ENCODE results near the gene PAFAH1B2.
"Not testable (repeated sequence)": the region's sequence is repeated elsewhere in the genome, so short reads cannot be mapped to it uniquely, and the experiment has no call there.

The PAFAH1B2 gene

DNA sequence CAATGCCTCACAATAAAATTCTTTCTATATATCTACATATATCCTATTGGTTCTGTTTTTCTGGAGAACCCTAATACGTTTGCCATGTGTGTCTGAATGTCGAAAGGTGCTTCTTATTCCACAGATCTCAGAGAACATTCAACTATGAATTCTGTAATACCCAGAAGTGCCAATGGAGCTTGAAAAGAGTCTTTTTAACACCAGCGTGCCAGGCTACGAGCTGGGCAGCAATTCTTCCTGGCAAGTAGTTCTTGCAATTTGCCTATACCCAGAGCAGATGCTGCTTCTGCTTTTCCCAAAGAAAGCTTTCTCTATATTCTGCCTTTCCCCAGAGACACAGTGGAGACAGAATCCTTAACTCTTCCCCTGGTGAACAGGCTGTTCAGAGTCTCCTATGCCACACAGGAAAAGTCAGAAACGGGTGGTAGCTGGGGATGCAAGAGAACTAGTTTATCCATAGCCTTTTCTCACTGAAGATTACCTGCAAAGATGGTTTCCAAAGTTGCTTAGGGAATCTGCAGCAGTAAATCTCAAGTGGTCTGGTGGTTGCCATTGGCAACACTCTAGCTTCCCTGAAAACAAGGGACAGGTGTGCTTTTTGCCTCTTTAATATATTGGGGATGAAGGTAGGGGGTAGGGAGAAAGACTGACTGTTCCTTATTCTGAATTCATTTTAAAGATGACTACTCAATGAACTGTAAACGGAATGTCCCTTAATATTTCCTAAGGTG lies 16.8 kb upstream of the PAFAH1B2 start:
- DNase-seq (ENCODE audit: low read depth) = no peak

DNA sequence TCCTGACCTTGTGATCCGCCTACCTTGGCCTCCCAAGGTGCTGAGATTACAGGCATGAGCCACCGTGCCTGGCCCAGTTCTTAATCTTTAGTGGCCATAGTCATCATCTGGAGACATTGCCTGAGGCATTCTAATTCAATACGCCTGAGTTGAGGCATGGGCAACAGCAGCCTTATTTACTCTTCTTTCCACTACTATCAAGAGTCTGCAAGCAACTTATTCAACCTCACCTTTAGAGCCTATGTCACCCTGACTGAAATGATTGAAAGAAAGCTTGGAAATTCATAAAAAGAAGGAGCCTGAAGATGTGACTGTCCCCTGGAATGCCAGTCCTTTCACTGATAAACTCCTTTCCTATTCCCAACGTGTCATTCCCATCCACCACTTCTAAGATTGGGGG lies 15.8 kb upstream of the PAFAH1B2 start:
- DNase-seq (ENCODE audit: low read depth) = no peak

DNA sequence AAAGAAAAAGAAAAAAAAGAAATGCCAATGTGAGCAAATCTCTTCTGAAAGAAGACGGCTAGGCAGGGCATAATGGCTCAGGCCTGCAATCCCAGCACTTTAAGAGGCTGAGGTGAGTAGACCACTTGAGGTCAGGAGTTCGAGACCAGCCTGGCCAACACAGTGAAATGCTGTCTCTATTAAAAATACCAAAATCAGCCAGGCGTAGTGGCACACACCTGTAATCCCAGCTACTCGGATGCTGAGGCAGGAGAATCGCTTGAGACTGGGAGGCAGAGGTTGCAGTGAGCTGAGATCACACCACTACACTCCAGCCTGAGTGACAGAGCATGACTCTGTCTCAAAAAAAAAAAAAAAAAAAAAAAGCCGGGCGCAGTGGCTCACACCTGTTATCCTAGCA lies 13.7 kb upstream of the PAFAH1B2 start:
- DNase-seq (ENCODE audit: low read depth) = not testable (repeated sequence)

DNA sequence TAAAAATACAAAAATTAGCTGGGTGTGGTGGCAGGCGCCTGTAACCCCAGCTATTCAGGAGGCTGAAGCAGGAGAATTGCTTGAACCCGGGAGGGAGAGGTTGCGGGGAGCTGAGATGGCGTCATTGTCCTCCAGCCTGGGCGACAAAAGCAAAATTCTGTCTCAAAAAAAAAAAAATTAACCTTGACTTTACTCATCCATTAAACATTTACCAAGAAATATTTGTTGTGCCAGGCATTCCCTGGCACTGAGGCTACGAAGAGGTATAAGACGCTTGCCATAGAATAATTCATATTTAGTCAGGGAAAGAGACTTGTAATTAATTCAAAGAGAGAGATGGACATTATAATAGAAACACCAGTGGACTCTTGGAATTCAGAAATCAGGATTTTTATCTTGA lies 13.2 kb upstream of the PAFAH1B2 start:
- no peak for DNase-seq (ENCODE audit: low read depth)

DNA sequence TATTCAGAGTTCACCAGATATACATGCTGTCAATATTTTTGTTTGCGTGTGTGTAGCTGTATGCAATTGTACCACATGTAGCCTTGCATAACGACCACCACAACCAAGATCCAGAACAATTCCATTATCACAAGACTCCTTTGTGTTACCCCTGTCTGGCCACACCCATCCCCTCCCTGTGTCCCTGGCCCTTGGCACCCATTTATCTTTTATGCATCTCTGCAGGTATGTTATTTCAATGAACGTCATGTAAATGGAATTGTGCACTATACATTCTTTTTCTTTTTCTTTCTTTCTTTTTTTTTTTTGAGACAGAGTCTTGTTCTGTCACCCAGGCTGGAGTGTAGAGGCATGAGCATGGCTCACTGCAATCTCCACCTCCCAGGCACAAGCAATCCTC lies 9.7 kb upstream of the PAFAH1B2 start:
- no peak for DNase-seq (ENCODE audit: low read depth)

DNA sequence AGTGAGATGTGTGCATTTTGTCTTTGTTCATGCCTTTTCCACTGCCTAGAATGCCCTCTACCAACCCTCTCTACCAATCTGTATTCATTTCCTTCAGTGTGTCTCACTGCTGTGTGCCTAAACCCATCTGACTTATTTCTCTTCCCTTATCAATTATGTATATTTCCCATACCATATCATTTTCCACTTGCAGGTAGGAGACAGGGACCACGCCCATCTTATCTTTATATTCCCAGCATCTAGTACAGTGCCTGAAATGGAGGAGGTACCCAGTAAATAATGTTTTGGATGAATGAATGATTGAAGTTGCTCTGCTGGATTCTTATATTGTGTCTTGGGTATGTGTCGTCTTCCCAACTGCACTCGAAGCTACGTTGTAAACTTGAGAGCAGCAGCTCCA lies 9.1 kb upstream of the PAFAH1B2 start:
- DNase-seq (ENCODE audit: low read depth) = not testable (repeated sequence)

DNA sequence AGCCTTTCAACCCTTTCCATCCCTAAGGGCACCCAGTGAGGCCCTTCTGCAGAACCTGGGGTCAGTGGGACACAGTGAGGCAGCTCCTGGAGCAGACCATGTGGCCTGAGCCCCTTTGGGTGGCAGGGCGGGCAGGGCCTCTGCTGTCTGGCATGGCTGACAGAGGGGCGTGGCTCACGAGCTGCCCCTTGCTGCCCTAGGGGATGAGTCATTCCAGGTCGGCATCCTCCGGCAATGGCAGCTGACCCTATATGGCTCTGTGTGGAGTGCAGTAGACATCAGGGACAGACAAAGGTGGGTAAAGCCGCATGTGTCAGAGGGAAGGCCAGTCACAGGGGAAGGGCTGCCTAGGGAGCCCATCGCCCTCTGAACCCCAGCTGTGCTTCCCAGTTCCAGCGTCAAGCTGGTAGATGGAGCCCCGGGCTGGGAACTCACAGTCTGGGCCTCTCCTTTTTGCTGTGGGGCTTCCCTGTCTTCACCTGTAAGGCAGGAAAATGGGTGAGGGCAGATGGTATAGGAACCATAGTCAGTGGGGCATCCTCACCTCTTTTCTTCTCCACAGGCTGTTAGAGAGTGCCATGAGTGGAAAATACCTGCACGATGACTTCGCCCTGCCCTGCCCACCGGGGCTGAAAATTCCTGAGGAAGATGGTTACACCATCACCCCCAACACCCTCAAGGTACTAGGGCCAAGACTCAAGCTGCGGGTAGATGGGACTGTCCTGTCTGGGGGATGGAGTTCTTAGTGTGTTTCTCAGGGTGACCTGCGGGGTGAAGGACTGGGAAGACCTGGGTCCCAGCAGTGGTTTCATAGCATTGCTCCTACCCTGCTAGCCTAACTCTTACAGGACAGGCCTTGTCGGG lies 6.6 kb upstream of the PAFAH1B2 start:
- not testable (repeated sequence) for DNase-seq (ENCODE audit: low read depth)

DNA sequence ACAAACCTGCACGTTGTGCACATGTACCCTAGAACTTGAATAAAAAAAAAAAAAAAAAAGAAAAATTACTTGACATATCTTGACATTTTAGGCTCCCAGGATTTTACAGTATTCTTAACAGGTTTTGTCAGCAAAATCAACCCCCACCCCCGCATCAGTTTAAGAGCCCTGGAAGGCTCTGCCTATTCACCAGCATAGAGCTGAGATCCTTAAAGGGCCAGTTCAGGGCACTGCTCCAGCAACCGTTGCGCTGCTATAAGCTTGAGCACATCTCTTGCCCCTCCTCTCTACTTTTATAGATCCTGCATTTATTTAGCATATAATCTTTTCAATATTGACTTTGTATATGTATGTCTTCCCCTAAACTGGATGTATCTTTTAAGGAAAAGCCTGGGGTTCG lies 697 bp upstream of the PAFAH1B2 start:
- DNase-seq (ENCODE audit: low read depth) = peak; percentile 2

DNA sequence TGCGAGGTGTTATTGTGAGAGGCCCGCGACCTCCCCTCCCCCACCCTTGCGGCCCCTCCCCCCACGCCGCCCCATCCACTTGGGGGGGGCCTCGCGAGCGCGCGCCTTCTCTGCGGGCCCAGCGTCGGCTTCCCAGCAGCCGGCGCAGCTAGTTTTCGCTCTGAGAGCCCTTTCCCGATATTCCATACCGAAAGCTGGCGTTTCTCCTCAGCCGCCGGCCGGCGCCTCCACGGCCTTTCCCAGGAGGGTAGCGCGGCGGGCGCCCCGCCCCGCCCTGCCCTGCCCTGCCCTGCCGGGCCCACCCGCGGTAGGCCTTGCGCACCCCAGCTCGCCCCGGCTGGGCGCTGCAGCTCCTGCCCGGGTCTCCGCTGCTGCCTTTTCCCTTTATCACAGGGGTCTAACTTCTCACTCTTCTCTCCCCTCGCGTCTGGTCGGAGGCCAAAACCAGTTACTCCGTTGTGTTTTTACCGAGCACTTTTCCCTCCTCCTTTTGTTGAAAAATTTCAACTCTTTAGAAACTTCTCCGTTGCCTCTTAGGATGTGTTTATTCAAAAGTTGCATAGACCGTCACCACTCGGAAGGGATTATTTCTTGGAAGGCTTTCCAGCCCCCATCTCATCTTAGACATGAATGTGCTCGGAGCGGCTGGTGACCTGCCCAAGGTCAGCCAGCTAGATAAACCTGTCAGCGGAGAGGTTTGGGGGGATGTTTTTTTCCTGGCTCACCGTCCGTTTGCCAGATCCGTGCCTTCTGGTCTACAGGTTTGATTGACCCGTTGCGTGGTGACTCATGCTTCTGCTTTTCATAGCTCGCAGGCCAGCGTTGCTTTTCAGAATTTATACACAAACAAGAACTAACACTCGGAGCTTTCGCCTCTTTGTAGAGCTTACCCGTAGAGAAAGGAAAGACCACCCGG lies 648 bp downstream of the PAFAH1B2 start:
- DNase-seq (ENCODE audit: low read depth) = peak; percentile 8

DNA sequence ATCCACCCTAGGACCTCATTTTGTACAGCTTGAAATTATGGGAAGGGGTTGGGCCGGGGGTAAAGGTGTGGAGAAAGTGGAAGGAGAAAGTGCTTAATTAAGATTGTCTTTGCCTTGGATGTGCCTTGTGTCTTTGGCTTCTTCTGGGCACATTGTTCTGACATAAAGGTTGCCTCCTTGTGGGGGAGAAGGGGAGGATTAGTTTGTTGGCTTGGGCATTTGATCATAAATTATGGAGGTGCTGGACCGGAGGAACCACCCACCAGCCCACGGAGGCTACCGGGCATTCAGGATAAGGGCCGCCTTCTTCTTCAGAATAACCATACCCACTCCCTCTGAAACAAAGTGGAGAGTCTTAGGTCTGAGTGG lies 1.3 kb downstream of the PAFAH1B2 start:
- DNase-seq (ENCODE audit: low read depth) = no peak

DNA sequence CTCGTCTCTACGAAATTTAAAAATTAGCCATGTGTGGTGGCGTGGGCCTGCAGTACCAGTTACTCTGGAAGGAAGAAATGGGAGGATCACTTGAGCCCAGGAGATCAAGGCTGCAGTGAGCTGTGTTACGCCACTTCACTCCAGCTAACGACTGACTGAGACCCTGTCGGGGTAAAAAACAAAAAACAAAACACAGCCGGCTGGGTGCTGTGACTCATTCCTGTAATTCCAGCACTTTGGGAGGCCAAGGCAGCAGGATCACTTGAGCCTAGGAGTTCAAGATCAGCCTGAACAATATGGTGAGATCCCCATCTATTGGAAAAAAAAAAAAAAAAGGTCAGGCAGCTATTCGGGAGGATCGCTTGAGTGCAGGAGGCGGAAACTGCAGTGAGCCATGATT lies 2.4 kb downstream of the PAFAH1B2 start:
- no peak for DNase-seq (ENCODE audit: low read depth)

DNA sequence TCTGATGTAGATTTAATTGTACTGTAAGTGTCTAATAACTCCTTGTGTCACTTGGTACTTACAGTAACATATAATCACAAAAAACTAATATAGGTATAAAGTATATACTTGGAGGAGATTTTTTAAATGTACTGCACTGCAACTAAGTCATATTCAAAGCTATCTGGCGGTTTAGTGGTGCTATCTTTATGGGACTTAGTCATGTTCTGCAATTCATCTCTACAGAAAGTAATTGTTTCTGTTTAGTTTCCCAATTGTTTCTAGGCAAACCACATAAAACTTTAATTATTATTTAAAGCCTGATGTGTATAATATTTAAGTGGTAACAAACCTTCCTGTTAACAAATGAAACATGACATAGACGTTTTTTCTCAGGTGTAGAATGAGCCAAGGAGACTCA lies 8.0 kb downstream of the PAFAH1B2 start:
- no peak for DNase-seq (ENCODE audit: low read depth)

DNA sequence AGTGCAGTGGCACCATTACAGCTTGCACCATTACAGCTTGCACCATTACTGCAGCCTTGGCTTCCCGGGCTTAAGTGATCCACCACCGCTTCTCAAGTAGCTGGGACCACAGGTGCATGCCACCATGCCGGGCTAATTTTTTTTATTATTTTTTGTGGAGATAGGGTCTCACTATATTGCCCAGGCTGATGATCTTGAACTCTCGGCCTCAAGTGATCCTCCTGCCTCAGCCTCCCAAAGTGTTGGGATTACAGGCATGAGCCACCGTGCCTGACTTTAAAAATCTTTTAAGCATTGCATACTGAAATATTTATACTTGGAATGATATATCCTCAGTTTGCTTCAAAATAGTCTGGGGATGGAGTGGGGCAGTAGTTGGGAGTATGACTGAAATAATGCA lies 10.4 kb downstream of the PAFAH1B2 start:
- no peak for DNase-seq (ENCODE audit: low read depth)

DNA sequence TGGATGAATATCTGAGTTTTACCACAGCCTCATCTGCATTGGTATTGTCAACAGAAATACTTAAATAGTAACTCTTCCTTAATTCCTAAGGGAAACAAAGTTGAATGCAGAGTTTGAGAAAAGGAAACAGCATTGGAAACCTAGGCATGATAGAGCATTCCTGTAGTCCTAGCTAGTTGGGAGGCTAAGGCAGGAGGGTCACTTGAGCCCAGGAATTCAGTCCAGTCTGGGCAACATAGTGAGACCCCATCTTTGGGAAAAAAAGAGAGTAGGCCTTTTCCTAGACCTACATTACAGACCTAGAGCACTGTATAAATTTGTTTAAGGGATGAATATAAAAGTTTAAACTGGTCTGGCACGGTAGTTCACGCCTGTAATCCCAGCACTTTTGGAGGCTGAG lies 13.4 kb downstream of the PAFAH1B2 start:
- no peak for DNase-seq (ENCODE audit: low read depth)

DNA sequence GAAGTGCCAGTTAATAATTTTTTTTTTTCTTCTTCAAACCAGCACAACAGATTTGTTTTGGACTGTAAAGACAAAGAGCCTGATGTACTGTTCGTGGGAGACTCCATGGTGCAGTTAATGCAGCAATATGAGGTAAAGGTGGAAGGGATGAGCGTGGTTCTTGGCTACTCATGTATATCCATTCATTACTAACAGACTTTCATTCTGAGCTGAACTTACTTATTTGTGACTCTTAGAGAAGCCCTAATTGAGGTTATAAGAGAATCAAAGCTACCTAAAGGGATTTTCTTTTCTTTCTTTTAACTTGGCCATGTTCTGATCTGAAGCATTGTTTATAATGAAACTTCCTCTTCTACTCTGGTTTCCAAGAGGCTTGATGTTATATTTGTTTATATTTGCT lies 15.8 kb downstream of the PAFAH1B2 start:
- DNase-seq (ENCODE audit: low read depth) = no peak

DNA sequence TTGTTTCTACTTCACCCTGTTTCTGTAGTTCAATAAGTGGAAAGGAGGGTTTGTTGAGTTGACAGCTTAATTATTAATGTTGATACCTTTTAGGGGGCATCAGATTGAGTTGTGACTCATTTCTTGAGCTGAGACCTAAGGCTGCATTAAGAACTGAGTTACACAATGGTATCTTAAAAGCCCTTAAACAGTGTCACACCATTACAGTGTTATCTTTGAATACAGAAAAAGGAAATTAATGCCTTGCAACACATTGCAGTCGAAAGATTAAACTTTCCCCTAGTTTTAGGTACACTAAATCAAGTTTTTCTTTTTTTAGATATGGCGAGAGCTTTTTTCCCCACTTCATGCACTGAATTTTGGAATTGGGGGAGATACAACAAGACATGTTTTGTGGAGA lies 16.7 kb downstream of the PAFAH1B2 start:
- no peak for DNase-seq (ENCODE audit: low read depth)

DNA sequence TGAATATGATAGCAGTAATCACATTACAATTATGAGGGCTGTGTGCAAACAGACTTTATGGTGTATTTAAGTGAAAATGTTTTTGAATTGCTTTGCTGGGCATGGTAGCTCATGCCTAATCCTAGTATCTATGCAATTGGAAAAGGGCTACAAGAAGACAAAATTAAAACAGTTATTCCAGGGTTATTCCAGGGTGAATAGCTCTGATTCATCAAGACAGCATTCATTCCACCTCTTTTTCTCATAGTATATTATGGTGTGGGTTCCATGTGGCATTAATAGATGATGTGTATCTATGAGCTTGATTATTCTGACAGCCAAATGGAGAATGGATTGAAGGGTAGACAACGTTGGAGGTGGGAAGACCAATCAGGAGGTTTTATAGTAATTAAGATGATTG lies 22.4 kb downstream of the PAFAH1B2 start:
- DNase-seq (ENCODE audit: low read depth) = no peak

DNA sequence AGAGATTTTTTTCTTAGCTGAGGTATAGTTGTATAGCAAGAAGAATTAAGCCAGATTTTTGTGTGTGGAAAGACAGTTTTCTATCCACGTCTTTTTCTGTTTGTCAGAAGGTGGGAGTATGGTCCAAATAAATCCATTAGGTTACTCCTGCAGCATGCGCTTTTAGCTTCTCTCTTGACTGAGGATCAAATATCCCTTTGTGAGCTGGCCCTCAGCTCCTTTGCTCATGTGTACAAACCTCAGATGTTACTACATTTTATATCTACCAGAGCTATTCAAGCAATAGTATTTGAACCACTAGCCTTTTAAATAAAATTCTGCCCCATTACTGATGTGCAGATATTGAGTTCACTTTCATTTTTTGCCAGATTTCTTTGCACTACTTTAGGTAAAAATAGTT lies 25.6 kb downstream of the PAFAH1B2 start:
- no peak for DNase-seq (ENCODE audit: low read depth)

DNA sequence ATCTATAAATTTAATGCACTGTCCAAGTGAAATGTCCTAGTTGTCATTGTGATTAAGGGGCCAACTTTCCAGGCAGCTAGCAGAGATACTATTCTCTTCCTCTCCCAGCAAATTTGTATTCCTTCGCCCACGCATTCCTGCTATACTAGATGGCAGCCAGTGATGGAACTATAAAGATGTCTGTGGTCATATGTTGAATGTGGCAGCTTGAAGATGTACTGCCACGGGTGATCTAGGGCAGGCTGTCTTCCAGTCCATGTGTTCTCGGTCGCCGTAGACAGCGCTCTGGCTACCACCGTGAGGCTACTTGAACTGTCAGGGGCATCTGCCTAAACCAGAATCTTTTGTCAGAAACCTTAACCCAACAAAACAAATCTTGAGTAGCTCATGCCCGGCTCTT lies 26.1 kb downstream of the PAFAH1B2 start:
- DNase-seq (ENCODE audit: low read depth) = no peak

DNA sequence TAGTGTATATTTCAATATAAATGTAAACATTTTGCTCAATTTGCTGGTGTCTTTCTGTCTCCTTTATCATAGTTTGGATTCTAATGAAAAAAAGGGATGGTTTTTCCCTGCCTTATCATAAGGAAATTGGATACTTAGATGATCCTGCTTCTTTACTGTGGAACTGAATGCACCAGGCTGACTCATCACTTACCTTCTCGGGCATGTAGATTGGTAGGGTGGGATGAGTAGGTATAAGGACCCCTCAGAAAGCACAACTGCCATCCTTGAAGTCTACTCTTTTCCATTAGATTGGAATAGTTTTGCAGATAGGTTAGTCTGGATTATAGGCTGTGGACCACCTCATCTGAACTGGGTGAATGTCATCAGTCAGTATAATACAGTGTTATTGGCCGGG lies 26.9 kb downstream of the PAFAH1B2 start:
- no peak for DNase-seq (ENCODE audit: low read depth)

DNA sequence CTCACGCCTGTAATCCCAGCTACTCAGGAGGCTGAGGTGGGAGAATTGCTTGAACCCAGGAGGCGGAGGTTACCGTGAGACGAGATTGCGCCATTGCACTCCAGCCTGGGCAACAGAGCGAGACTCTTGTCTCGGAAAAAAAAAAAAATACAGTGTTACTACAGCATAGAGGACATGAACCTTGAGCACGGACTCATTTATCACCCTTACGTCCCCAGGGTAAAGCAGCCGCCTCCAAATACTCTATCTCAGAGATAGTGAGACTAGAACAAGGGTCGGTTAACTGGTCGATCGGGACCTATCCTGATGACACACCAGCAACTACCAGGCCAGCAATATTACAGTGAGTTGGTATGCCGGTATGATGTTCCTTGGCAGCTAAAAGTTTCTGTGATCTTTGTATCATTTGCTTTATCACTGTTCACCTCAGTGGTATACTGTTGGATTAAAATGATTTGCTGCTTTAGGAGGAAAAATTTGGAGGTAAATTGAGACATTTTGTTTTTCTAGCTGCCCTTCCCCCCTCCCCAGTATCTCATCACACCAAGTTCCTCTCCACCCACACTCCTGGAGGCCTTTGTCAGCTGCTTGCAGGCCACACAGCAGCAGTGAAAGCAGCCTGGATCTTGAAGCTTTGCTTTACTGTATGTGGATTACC lies 27.4 kb downstream of the PAFAH1B2 start:
- DNase-seq (ENCODE audit: low read depth) = no peak
